NCI-H1092 treated with DMSO at 0.1 percent for 48 hours (cell line): ENCODE measurements around the gene PPM1M.
"Not testable (repeated sequence)": the region's sequence is repeated elsewhere in the genome, so short reads cannot be mapped to it uniquely, and the experiment has no call there.

ENCODE experiments used
- DNase-seq: peaks from one replicate; lab custom pipeline; 2025; lab: John Stamatoyannopoulos, UW

The PPM1M gene

GRCh38 chr3:52247409-52248164, 2.0 kb downstream of the PPM1M start:
- DNase-seq = no peak

GRCh38 chr3:52248165-52248541, 2.6 kb downstream of the PPM1M start:
- no peak for DNase-seq

- no peak for DNase-seq
Measured at GRCh38 chr3:52248816-52249547, 3.4 kb downstream of the PPM1M start.

DNA sequence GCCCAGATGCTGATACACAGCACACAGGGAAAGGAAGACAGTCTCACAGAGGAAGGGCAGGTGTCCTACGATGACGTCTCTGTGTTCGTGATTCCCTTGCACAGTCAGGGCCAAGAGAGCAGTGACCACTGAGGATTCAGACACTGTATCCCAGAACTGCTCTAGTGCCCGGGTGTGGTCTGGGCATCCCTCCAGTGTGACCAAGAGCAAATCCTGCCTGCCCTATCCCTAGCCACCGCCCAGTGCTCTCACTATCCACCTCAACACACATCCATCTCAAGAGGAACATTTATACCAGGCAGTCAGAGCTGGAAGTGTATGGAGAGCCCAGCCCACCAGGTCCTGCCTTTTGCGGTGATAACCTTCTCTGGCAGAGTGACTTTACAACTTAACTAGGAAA, 4.1 kb downstream of the PPM1M start:
- DNase-seq = no peak

- no peak for DNase-seq
Measured at GRCh38 chr3:52250122-52250521, 4.6 kb downstream of the PPM1M start.

GRCh38 chr3:52253314-52254304, 8.1 kb downstream of the PPM1M start:
- DNase-seq = no peak

DNA sequence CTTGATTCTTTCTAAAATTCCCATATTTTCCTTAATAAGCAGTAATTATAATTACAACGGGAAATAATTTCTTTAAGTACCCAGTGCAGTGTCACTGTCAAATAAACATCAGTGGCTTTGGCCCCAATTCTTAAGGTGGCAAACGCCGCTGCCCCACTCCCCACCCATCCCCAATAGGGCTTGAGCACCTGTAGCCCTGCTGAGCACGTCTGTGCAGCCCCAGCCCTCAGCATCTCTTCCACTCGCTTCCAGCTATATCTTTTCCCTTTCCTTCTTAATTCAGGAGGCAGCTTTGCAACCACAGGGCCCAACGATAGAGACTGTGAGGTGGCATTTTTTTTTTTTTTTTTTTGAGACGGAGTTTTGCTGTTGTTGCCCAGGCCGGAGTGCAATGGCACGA, 9.0 kb downstream of the PPM1M start:
- DNase-seq = no peak

DNA sequence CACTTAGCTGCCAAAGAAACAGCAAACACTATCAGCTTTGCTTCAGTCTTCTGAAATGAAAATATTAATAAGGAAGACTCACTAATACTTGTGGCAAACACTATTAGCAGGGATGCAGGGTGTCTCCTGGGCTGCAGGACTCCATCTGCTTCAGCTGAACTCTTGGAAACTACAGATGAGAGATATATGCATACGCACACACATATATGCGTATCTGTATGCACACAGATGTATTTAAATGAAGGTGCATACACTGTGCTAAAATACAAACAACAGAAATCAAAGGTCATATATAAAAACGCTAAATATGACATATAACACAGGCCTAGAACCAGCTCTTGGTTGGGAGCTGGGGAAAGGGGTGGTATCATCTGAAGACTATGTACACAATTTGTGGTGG, 10.6 kb downstream of the PPM1M start:
- DNase-seq = no peak

- DNase-seq = no peak
Measured at GRCh38 chr3:52256622-52257021, 11.1 kb downstream of the PPM1M start.

- DNase-seq = no peak
Measured at GRCh38 chr3:52257911-52258310, 12.4 kb downstream of the PPM1M start.

- DNase-seq = no peak
Measured at GRCh38 chr3:52259035-52259434, 13.5 kb downstream of the PPM1M start.

DNA sequence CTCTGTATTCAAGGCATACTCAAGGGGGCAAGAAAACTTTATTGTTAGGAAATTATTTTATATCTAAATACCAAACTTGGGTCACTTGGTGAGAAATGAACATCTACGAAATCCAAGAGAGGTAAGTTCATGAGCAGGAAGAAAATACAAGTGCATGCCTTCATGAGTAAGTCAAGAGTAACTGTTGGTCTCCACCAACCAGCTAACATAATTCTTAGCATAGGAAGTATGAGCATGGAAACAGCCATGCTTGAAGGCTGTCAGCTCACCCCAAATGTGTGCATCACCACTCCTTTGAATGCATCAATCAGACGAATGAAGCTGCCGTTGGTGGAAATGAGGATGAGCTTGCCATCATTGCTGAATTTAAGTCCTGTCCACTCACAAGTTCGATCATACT, 13.9 kb downstream of the PPM1M start:
- no peak for DNase-seq

DNA sequence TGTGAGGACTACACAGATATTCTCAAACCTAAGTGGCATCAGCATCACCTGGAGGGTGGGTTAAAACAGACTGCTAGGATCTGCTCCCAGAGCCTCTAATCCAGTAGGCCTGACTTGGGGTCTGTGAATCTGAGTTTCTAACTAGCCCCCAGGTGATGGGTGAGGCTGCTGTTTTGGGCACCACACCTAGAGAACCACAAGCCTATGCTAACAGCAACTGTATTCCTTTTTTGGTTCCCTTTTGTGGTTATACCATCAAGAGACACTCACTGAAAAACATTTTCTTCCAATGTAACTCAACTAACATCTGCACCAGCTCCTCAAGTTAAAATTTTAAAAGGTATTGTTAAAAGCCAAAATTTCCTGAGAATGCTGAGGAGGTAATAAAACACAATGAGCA, 16.9 kb downstream of the PPM1M start:
- DNase-seq = no peak

DNA sequence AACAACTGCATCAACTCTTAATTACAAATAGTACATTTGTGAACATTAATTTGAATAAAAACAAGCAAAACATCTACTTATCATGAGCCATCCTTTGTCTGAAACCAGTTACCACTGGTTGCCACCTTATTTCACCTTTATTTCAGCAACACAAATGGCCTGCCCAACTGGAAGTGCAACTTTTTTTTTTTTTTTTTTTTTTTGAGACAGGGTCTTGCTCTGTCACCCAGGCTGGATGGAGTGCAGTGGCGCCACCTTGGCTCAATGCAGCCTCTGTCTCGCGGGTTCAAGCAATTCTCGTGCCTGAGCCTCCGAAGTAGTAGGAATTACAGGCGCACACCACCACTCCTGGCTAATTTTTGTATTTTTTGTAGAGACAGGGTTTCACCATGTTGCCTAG, 19.8 kb downstream of the PPM1M start:
- no peak for DNase-seq

GRCh38 chr3:52268036-52268435, 22.5 kb downstream of the PPM1M start:
- DNase-seq = no peak

- DNase-seq = no peak
Measured at GRCh38 chr3:52269776-52270175, 24.2 kb downstream of the PPM1M start.

GRCh38 chr3:52270252-52270754, 24.7 kb downstream of the PPM1M start:
- DNase-seq = no peak

GRCh38 chr3:52272172-52272571, 26.6 kb downstream of the PPM1M start:
- not testable (repeated sequence) for DNase-seq

- no peak for DNase-seq
Measured at GRCh38 chr3:52272831-52273230, 27.3 kb downstream of the PPM1M start.

- not testable (repeated sequence) for DNase-seq
Measured at GRCh38 chr3:52274781-52275180, 29.2 kb downstream of the PPM1M start.

GRCh38 chr3:52277071-52277964, 31.8 kb downstream of the PPM1M start:
- peak; percentile 61 for DNase-seq
